Fibroblast of mammary gland (primary cell): Measurements from ENCODE around the gene COMMD3.

Experiments
- DNase-seq: peaks from one replicate; pipeline ENCODE4 v3.0.0-alpha.2; 2010; ENCODE audit warnings: low read depth
- H3K4me3 ChIP-seq: 2 replicates; pipeline ENCODE4 v1.5.1; 2011; ENCODE audit warnings: low read depth, mild to moderate bottlenecking, low read length, moderate library complexity; ENCODE audit not compliant: control insufficient read depth
- CTCF ChIP-seq: conservative IDR thresholded peaks from 2 replicates; pipeline ENCODE4 v1.5.1; 2011; ENCODE audit warnings: low read depth, low read length, inconsistent platforms; ENCODE audit not compliant: control insufficient read depth, insufficient read depth

COMMD3 gene

GRCh38 chr10:22293747-22294404 lies 22.3 kb upstream of the COMMD3 start:
- no peak overlapping the region for H3K4me3 ChIP-seq
- TF ChIP-seq CTCF = no peak
- no peak for DNase-seq

GRCh38 chr10:22294694-22295093 lies 21.5 kb upstream of the COMMD3 start:
- TF ChIP-seq CTCF = no peak
- no peak overlapping the region for H3K4me3 ChIP-seq
- no peak for DNase-seq

GRCh38 chr10:22301193-22301592 lies 15.0 kb upstream of the COMMD3 start:
- TF ChIP-seq CTCF = no peak

GRCh38 chr10:22303461-22303860 lies 12.7 kb upstream of the COMMD3 start:
- no peak for DNase-seq
- TF ChIP-seq CTCF = no peak

More at GRCh38 chr10:22301193-22301592, 15.0 kb upstream of the COMMD3 start:
- H3K4me3 ChIP-seq = no peak overlapping the region
- DNase-seq = no peak

GRCh38 chr10:22305721-22306120 lies 10.5 kb upstream of the COMMD3 start:
- DNase-seq = no peak
- TF ChIP-seq CTCF = no peak
- H3K4me3 ChIP-seq = no peak overlapping the region

More at GRCh38 chr10:22303461-22303860, 12.7 kb upstream of the COMMD3 start:
- H3K4me3 ChIP-seq = no peak overlapping the region

- peak; percentile 52 for DNase-seq
- TF ChIP-seq CTCF = no peak
Measured at GRCh38 chr10:22308390-22308789, 7.8 kb upstream of the COMMD3 start.

More at GRCh38 chr10:22308390-22308789, 7.8 kb upstream of the COMMD3 start:
- H3K4me3 ChIP-seq = no peak overlapping the region
